CD4-positive, alpha-beta T cell treated with Interferon alpha-2 for 1 hour (primary cell): ENCODE measurements around the gene CSNK1E.

Experiments used
- DNase-seq, 2 donors: peaks; one replicate each; pipeline ENCODE4 v3.0.0-alpha.2; 2020 to 2022

The CSNK1E gene

DNA sequence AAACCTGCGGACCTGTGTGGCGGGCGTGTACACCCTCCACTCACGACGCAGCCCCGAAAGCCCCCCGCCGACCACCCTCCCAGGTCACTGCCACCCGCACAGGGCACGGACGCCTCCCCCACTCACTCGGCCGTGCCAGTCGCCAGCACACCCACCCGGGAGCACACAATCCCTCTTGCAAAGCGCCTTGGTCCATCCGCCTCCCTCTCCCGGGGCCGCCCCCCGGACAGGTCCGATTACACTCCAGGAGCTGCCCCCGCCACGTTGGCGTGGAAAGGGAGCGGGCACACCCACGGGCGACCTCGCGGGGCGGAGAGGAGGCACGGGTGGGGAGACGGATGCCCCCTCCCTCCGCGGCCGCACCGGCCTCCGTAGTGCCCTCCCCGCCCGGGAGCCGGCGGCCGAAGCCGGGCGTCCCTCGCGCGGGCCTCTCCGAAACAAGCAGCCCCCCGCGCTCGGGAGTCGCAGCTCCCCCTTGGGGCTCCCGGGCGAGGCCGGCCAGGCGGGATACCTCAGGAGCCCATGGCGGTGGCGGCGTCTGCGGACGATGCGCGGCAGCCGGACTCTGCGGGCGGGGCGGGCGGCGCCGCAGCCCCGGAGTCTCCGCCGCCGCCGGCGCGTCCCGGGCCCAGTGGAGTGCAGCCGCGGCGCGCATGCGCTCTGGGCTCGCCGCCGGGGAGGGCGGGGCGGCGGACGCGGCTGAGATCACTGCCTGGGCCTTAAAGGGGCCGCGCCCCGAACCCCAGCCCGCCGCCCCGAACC, 44.7 kb downstream of the CSNK1E start, which contains the start of gene TMEM184B:
Gene TMEM184B (minus strand): TSS at position 638 of the 762 bp plus-strand sequence. CDS start 25,049 bp downstream, outside the sequence.
- DNase-seq: peak; percentile 82 to 89

DNA sequence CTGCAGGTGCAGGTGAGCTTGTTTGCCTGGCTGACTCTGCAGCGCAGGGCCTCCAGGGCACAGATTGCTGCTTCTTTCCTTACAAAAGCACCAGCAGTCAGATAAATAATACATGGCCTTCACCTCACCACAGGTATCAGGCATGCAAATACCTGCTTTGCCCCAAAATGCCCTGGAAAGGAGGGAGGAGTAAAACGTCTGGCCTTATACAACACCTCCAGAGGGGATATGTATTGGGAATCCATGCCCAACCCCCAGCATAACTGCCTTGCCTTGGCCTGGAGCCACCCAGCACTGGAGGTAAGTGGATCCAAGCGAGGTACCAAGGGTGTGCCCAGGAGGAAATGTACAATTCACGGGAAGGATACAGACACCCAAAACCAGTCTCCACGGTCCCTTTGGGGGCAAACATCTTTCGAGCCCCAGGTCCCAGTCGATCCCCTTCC, 45.3 kb downstream of the CSNK1E start:
- DNase-seq: no peak

DNA sequence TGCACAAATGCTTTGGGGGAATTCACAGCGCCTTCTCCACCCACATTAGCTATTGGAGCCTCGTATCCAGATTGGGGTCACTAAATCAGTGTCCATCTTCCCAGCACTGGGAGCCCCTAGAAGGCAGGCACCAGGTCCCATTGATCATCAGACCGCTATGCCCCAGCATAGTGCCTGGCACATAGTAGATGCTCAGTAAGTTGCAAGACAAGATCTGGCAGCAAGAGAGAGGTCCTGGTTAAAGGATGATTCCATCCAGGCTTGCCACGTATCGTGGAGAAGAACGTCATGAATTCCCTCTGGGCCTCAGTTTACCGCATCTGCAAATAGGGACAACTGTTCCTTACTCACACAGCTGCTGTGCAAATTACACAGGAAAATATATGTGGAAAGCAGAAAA, 46.1 kb downstream of the CSNK1E start:
- DNase-seq: no peak

DNA sequence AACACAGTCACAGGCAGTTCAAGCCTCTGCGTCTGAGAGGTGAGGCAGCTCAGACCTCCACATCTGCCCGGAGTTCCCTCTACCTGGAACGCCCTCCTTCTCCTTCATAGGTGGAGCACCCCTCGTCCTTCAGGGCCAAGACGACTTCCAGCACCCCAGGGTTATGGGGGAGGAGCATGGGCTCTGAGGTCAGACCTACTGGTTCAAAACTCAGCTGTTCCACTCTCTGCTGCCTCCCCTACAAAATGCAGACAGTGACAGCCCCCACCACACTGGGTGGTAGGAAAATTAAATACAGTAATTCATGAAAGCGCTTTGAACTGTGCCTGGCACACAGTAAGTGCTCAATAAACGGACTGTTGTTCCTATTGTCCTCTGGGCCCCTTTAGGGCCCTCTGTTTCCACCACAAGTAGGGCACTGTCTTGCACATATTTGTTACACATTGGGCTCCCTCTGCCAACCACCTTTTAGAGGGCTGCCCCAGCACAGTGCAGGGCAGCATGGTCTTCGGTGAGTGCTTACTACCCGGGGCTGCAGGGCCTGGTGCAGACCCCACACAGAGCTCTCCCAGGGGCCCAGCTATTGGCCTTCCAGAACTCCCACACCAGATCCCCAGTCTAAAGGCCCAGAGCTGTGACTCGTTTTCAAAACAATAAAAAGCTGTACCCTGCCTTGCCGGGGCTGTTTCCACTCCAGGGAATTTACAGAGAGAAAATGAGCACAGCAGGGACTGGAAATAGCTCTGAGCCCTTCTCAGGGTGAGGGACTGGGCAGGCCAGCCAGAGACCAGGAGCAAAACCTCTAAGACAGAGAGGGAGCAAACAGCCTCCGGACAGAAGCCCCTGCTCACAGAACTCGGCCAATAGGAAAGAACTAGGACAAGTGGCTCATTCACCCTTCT, 46.9 kb downstream of the CSNK1E start:
- DNase-seq: no peak

DNA sequence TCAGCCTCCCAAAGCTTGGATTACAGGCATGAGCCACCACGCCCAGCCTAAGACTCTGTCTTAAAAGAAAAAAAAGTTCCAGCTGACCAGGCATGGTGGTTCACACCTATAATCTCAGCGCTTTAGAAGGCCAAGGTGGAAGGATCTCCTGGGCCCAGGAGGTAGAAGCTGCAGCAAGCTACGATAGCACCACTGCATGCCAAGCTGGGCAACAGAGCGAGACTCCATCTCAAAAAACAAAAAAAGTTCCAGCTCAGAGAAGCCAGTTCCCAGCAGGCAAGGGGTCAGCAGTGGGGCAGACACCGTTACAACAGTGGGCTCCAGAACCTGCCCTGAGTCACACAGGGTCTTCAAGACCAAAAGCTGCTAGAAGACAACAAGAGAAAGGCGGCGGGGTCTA, 47.8 kb downstream of the CSNK1E start:
- no peak for DNase-seq

DNA sequence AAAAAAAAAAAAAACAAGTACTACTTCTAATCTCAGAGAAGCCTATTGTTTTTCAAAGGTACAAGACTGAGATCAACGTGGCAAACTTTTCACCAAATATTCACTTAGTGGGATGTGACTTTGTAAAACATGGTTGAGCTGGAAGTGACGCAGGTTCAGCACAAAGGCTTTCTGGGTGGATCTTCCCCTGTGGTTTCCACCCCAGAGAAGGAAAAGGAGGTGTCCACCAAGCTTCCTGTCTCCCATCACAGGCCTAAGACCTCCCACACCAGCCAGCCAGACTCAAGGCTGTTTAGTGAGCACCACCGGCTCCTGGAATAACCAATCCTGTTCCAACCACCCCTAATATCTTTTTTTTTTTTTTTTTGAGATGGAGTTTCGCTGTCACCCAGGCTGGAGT, 50.1 kb downstream of the CSNK1E start:
- peak; percentile 75 to 84 for DNase-seq

DNA sequence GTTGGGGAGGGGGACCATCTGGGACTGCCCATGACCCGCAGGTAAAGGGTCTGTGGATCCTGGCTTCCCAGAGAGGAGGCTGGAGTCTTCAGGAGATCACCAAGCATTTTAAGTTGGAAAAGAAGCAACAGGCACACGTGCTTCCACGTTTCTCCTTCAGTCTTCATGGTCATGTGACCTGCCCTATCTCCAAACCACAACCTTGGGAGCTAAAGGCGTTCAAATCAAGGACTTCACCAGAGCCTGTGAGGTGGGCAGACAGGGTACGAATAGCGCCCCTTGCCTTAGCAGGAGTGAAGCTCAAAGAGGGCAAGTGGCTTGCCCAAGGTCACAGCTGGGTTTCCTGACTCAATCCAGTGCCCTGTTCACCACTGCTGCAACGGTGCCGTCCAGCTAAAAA, 51.1 kb downstream of the CSNK1E start:
- no peak for DNase-seq

DNA sequence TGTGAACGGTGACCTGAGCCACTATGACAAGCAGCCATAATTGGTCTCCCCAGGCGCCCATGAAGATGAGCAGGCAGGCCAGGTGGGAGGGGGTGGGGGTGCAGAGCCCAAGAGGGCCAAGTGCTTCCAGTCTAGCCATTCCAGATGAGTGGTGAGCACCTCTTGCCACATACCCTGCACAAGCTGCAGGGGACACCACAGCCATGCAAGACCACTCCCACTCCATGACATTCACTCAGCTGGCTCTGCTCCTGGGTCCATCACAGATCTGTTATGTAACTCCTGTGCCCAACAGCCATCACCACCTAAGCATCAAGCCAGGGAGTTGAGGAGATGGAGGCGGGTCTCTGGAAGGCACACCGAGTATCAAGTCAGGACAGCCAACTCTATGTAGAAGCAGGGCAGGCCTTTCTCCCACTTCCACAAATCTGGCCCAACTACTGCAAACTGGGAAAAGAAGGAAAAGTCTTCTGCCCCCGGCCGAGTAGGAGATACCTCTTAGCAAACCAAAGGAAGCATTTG, 52.9 kb downstream of the CSNK1E start:
- no peak for DNase-seq

DNA sequence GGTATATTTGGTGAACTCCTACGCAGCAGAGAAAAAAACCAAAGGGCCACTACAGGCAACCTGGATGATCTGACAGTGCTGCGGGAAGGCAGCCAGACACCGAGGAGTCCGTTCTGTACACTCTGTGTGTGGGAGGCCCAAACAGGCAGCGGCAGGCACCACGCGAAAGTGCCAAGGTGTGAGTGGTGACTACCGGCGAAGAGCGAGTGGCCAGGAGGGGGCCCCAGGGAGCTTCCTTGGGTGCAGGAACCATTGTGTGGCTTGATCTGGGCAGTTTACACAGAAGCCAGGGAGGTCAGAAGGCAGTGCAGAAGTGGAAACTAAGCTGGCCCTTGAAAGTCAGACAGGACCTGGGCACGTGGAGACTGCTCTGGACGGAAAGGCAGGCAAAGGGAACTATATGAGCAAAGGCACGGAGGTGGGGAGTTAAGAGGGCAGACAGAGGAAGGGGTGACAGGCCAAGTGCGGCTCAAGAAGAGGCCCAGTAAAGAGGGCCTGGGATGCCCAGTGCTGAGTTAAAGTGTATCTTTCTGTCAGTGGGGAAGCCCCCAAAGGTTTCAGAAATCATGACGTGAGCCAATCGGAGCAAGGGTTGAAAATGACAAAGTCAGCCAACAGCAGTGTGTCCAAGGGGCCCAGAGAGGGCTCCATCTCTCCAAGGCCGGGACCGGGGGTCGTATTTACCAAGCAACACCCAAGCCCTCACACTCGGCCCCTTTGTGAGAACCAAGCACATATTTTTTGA, 55.0 kb downstream of the CSNK1E start:
- DNase-seq: peak; percentile 43 to 52

DNA sequence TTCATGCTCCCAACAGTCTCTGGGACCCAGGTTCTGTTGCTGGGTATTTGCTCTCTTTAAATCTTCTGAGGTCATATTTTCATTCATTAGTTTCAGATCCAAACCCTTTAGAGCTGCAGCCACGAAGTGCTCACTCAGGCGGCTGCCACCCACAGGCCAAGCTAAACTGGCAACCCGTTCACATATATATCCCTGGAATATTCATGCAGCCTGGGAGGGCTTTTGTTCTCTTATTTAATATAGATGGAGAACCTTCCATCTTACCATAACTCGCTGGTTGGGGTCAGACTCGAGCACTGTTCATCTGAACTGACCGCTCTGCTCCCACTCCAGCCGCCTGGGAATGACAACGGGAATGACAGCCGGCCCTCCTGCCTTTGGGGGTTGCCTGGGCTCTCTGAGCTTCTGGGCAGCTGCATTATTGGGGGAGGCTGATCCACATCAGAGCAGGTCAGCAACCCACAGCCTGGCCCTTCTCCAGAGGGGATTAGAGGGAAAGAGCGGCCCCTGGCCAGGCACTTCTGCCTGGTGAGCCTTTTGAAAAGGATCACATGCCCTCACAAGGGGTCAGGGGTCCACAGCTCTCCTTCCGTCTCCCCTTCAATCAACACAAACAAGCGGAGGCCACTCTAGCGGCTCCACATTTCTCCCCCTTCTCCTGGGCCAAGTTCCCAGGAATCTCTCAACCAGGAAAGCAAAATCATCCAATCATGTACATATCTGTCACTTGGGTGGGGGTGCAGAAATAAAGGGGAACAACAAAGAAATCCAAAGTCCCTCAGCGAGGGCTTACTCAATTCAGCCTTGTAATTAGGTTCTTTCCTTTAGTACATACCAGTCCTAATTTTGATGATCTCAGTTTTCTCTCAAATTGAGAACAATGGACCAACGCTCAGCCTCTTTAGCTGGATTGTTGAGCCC, 56.2 kb downstream of the CSNK1E start:
- DNase-seq: no peak

DNA sequence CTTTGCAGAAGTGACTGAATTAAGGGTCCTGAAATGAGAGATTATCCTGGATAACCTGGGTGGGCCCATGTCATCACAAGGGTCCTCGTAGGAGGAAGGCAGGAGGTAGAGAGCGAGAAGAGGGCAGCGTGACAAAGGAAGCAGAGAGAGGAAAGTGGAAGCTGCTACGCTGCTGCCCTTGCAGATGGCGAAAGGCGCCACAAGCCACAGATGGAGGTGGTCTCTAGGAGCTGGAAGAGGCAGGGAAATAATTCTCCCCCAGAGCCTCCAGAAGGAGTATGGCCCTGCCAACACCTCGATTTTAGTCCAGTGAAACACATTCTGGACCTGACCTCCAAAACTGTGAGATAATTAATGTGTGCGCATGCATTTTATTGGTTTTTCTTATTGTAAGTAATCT, 57.9 kb downstream of the CSNK1E start:
- DNase-seq: no peak

DNA sequence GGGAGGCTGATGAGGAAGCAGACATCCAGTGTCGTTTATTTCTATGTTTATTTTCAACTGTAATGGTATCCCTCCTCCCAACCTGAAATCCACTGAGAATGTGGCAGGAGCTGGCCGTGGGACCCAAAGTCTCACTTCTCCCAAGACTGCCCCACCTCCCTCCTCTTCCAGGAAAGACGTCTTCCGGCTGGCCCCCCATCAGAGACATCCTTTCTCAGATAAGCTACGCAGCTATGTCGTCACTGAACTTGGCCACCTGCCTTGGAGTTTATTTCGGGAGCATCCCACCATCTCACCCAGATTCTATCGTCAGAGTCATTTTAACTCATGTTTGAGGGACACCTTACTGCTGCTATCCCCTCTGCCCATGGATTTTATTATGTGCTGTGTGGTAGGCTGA, 58.3 kb downstream of the CSNK1E start:
- no peak for DNase-seq

DNA sequence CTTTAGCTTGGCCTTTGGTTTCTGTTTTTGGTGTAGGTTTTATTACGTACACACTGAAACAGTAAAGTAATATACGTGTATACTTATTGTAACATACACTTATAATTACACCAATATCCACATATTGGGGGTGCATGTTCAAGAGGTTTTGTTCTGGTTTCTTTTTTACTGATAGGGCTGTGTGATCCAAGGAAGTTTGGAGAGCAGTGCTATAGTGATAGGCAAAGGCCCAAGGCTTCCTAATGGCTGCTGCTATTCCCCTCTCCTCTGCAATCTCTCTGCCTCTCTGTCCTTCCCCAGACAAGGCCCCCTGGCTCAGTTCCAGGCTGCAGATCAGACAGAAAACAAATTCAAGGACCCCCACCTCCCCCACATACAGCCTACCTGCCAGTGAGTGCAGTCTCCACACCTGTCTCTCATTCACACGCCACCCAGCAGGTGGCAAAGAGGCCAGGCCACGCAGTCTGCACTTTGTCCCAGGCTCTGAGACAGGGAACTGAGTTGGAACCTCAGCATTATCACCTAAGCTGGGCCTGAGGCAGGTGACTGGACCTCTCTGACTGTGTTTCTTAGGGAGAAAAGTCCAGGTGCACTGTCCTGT, 59.5 kb downstream of the CSNK1E start:
- no peak for DNase-seq

DNA sequence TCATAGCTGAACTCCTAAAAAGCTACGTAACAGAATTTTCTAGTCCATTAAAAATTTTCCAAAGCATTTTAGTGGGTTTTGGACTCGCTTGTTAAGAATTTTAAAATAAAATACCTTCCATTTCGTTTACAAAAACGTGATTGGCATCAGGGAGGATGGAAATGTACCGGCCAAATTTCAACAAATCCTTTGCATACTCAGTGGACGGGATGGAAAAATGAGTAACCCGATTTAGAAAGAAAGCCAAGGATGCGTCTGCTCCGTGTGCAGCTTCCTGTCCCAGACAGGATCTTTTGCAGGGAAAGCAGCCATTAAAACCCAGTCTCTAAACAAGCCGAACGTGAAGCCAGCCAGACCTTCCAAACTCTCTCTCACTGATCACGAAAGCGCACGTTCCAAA, 60.1 kb downstream of the CSNK1E start:
- DNase-seq: no peak

DNA sequence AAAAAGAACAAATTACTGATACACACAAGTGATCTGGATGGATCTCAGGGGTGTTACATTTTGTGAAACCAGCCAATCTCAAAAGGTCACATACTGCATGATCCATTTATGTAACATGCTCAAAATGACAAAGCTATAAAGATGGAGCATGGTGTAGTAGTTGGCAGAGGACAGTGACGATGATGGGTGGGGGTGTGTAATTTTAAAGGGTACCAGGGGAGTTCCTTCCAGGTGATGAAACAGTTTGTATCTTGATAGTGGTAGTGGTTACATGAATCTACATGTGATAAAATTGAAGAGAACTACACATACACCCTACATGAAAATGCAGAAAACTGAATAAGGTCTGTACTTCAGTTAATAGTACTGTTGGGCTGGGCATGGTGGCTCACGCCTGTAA, 61.5 kb downstream of the CSNK1E start:
- no peak for DNase-seq

DNA sequence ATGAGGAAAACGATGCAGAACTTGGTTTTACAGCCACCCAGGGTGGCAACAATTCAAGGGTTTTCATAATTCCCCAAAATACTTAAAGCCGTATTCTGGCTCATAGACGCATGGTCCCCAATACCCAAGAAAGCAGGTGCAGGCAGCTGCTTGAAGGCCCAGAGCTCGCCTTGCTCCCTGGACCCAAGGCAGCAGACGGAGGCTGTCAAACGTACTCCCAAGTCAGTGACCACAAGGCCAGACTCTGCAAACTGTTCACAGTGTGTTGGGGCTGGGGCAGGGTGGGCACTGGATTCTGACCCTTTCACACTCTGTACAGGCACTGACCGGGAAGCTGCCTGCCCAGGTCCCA, 65.9 kb downstream of the CSNK1E start:
- no peak for DNase-seq

DNA sequence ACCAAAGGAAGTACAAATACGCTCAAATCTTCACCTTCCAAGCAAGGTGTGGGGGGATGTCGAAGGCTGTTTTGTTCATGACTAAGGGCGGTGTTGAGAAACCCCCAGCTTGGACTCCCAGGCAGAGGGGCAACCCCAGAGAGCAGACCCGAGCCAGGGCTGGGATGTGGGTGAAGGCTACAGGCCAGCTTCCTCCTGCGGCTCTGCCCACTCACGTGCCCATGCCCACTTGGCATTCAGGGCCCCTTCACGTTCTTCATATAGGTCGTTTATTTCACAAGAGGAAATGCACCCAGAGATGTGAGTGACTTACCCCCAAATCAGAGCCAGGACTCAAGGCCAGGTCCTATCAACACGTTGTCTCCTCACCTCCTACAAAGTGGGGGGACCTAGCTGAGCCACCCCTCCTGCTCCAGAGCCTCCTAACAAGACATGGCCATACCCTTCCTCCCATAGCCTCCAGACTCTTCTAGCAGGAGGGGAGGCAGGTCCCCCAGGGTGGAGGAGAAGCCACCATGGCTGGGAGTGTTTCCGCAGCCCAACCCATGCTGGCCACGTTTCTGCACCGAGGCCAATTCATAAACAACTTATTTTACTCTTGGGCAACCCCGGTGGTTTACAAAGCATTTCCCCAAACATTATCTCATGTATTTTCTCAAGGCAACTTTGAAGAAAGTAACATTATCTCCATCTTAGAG, 66.4 kb downstream of the CSNK1E start:
- no peak for DNase-seq

DNA sequence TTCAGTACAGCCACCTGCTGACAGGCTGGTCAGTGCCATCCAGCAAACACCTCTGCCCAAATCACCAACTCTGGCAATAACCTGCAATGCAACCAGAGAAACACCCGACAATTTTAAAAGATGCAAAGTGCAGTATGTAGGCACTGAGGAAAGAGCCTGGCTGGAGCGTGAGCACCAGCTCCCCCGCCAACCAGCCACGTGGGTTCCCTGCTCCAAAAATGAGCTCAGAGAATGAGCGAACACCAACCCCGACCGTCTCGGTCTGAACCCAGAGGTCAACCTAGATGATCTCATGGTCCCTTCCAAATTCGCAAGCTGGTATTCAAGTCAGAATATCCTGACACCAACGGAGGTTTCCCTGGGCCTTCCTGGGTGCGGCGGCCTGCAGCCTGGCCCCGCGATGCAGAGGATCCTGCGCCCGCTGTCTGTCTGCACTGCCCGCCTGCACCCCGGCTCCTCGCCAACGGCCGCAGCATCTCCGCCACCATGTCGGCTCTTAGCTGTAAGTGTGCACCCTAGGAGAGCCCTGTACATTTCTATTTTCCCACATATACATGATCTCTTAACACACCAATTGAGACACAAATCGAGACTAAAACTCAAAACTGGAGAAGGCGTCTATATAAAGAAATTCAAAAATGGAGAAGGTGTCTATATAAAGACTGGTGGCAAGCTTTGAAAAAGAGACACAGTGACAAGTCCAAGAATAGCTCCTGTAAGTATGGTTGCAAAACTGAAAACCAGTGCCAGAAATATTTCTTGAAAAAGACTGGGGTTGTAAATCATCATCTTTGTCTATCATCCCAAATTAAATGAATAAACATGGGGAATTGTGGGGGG, 67.2 kb downstream of the CSNK1E start:
- no peak for DNase-seq

DNA sequence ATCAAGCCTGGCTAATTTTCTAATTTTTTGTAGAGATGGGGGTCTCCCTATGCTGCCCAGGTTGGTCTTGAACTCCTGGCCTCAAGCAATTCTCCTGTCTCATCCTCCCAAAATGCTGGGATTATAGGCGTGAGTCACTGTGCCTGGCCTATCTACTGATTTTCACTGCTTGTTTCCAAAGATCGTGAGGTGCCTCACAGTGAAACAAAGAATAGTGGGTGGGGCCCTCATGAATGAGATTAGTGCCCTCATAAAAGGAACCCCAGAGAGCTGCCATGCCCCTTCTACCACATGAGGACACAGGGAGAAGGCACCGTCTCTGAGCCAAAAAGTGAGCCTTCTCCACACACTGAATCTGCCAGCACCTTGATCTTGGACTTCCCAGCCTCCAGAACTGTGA, 67.9 kb downstream of the CSNK1E start:
- no peak for DNase-seq

DNA sequence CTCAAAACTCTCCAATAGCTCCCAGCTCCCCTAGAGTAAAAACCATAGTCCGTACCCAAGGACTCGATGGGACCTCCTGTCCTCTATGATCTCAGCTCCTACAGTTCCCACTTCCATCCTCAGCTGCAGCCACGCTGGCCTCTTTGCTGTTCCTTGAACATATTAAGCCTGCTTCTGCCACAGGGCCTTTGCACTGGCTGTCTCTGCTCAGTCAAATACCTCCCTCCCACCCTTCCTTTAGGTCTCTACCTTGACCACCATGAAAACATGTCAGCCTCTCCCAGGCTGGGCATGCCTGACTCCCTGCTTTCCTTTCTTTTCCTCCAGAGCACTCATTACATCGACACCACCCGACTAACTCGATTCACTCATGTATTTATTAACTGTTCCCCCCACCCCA, 69.0 kb downstream of the CSNK1E start:
- no peak for DNase-seq
